GM18520 (cell line): ENCODE data around the gene GATA6.
"Not testable (repeated sequence)": the region's sequence is repeated elsewhere in the genome, so short reads cannot be mapped to it uniquely, and the experiment has no call there.

Experiments
- ATAC-seq: cut with Tn5 transposase; IDR thresholded peaks from one replicate; pipeline ENCODE4 v1.9.1; 2021; ENCODE audit not compliant: unreplicated experiment

The GATA6 gene

GRCh38 chr18:22180722-22181121 is 11.3 kb downstream of the GATA6 start:
- ATAC-seq = no peak

- ATAC-seq = no peak
Measured at GRCh38 chr18:22182884-22183697, 13.7 kb downstream of the GATA6 start.

- no peak for ATAC-seq
Measured at GRCh38 chr18:22183698-22184170, 14.3 kb downstream of the GATA6 start.

GRCh38 chr18:22184573-22184972 is 15.2 kb downstream of the GATA6 start:
- not testable (repeated sequence) for ATAC-seq

GRCh38 chr18:22185273-22185672 is 15.9 kb downstream of the GATA6 start:
- no peak for ATAC-seq

GRCh38 chr18:22185771-22186386 is 16.5 kb downstream of the GATA6 start:
- no peak for ATAC-seq

- ATAC-seq = no peak
Measured at GRCh38 chr18:22186484-22186971, 17.1 kb downstream of the GATA6 start.

GRCh38 chr18:22188559-22189267 is 19.3 kb downstream of the GATA6 start:
- no peak for ATAC-seq

GRCh38 chr18:22189449-22190166 is 20.2 kb downstream of the GATA6 start:
- no peak for ATAC-seq

GRCh38 chr18:22191346-22191695 is 21.9 kb downstream of the GATA6 start:
- no peak for ATAC-seq

GRCh38 chr18:22191923-22192322 is 22.5 kb downstream of the GATA6 start:
- ATAC-seq = no peak

GRCh38 chr18:22193466-22193865 is 24.1 kb downstream of the GATA6 start:
- ATAC-seq = no peak

- no peak for ATAC-seq
Measured at GRCh38 chr18:22194151-22194598, 24.8 kb downstream of the GATA6 start.

GRCh38 chr18:22195052-22195451 is 25.7 kb downstream of the GATA6 start:
- ATAC-seq = no peak

GRCh38 chr18:22196943-22197342 is 27.6 kb downstream of the GATA6 start:
- ATAC-seq = not testable (repeated sequence)

GRCh38 chr18:22197668-22198067 is 28.3 kb downstream of the GATA6 start:
- no peak for ATAC-seq

- ATAC-seq = no peak
Measured at GRCh38 chr18:22198163-22198562, 28.8 kb downstream of the GATA6 start.

GRCh38 chr18:22199005-22199404 is 29.6 kb downstream of the GATA6 start:
- ATAC-seq = no peak

GRCh38 chr18:22200611-22201225 is 31.3 kb downstream of the GATA6 start:
- no peak for ATAC-seq

- ATAC-seq = no peak
Measured at GRCh38 chr18:22203035-22203434, 33.6 kb downstream of the GATA6 start.
